Progenitor cell of endocrine pancreas (in vitro differentiated cells): Measurements from ENCODE around the gene DUSP5. TPM values are rescaled to one million over a fixed set of nuclear protein-coding genes. Genes with fewer than 3 reads are reported as not detected.

Experiments
- DNase-seq: peaks from one replicate; pipeline ENCODE4 v3.0.0; 2021; ENCODE audit warnings: low spot score; ENCODE audit not compliant: unreplicated experiment
- H3K27ac Mint-ChIP-seq: 2 replicates; pipeline ENCODE4 v1.8.0; 2021; ENCODE audit warnings: mild to moderate bottlenecking, moderate library complexity, mixed read lengths
- H3K27me3 Mint-ChIP-seq: 2 replicates; pipeline ENCODE4 v1.8.0; 2021; ENCODE audit warnings: mixed read lengths
- H3K36me3 Mint-ChIP-seq: 2 replicates; pipeline ENCODE4 v1.8.0; 2022; ENCODE audit warnings: mixed read lengths; ENCODE audit not compliant: insufficient read depth
- H3K4me1 Mint-ChIP-seq: 2 replicates; pipeline ENCODE4 v1.8.0; 2021; ENCODE audit warnings: low read depth, mixed read lengths
- H3K4me3 Mint-ChIP-seq: 2 replicates; pipeline ENCODE4 v1.8.0; 2021; ENCODE audit warnings: low read depth, mild to moderate bottlenecking, moderate library complexity, mixed read lengths
- H3K9me3 Mint-ChIP-seq: 2 replicates; pipeline ENCODE4 v1.8.0; 2021; ENCODE audit warnings: low read depth, mixed read lengths
- CTCF ChIP-seq: fragments of 200-600 bp; sonication (generic); IDR thresholded peaks from one replicate; pipeline ENCODE4 v1.5.0; 2021; ENCODE audit warnings: antibody characterized with exemption, mild to moderate bottlenecking; ENCODE audit not compliant: unreplicated experiment
- total RNA-seq: library from RNA; stranded (reverse); gene quantifications from 2 replicates; pipeline ENCODE4 v1.2.1, GENCODE V29; 2021

The DUSP5 gene
- total RNA-seq, 1 donor from 2014 or later, result 92.9 TPM

DNA sequence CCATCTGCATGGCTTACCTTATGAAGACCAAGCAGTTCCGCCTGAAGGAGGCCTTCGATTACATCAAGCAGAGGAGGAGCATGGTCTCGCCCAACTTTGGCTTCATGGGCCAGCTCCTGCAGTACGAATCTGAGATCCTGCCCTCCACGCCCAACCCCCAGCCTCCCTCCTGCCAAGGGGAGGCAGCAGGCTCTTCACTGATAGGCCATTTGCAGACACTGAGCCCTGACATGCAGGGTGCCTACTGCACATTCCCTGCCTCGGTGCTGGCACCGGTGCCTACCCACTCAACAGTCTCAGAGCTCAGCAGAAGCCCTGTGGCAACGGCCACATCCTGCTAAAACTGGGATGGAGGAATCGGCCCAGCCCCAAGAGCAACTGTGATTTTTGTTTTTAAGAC is 12.4 kb downstream of the DUSP5 start:
- no peak overlapping the region for H3K4me3 Mint-ChIP-seq
- peaks cover 53% of the 10 kb centered on the region for H3K36me3 Mint-ChIP-seq
- DNase-seq, result no peak
- H3K4me1 Mint-ChIP-seq, result peaks cover 11% of the 10 kb centered on the region
- no peaks in the 10 kb centered on the region for H3K9me3 Mint-ChIP-seq
- H3K27me3 Mint-ChIP-seq, result no peaks in the 10 kb centered on the region
- H3K27ac Mint-ChIP-seq, result peak overlapping the region; percentile 33
- no peak for TF ChIP-seq CTCF

DNA sequence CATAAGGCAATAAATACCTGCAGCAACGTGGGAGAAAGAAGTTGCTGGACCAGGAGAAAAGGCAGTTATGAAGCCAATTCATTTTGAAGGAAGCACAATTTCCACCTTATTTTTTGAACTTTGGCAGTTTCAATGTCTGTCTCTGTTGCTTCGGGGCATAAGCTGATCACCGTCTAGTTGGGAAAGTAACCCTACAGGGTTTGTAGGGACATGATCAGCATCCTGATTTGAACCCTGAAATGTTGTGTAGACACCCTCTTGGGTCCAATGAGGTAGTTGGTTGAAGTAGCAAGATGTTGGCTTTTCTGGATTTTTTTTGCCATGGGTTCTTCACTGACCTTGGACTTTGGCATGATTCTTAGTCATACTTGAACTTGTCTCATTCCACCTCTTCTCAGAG is 13.0 kb downstream of the DUSP5 start:
- no peaks in the 10 kb centered on the region for H3K9me3 Mint-ChIP-seq
- peaks cover 56% of the 10 kb centered on the region for H3K36me3 Mint-ChIP-seq
- no peak for DNase-seq
- H3K27me3 Mint-ChIP-seq, result no peaks in the 10 kb centered on the region
- no peak overlapping the region for H3K4me3 Mint-ChIP-seq
- H3K4me1 Mint-ChIP-seq, result peaks cover 11% of the 10 kb centered on the region
- no peak overlapping the region for H3K27ac Mint-ChIP-seq
- TF ChIP-seq CTCF, result no peak

DNA sequence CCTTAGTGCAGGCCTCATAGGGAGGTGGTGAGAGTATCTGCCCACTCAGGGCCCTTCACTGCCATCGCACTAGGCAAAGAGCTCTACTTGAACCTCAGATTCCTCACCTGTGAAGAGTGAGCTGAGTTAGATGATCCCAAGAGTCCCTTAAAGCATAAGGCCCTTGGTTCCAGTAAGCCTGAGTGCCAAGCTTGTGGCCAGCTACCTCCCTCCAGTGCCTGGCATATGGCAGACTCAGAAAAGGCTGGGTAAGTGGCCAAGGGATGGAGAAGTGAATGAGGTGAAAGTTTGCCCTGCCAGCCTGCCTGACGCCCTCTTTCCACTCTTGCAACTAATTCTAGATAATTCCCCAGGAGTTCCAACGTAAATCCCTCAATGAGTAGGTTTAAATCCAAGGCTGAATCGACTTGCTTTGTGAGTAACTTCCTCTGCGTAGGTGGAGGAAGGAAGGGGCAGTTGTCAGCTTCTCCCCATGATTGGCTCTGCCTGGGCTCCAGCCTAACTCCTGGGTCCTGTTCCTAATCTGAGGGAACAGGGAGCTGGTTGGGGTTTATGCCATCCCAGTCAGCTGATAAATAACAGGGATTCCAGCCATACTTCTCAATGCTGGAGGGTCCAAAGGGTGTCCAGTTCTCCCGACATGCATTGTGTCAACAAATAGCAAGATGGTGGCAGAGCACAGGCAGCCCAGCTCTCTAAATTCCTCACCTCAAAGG is 14.2 kb downstream of the DUSP5 start:
- H3K4me1 Mint-ChIP-seq, result peaks cover 11% of the 10 kb centered on the region
- peak overlapping the region; percentile 64 for H3K27ac Mint-ChIP-seq

GRCh38 chr10:110512461-110513187 is 14.9 kb downstream of the DUSP5 start:
- H3K27ac Mint-ChIP-seq, result no peak overlapping the region
- no peaks in the 10 kb centered on the region for H3K27me3 Mint-ChIP-seq
- H3K4me1 Mint-ChIP-seq, result peaks cover 11% of the 10 kb centered on the region
- H3K36me3 Mint-ChIP-seq, result peaks cover 50% of the 10 kb centered on the region
- H3K9me3 Mint-ChIP-seq, result no peaks in the 10 kb centered on the region
- no peak for TF ChIP-seq CTCF
- no peak for DNase-seq
- no peak overlapping the region for H3K4me3 Mint-ChIP-seq

More for the DNA sequence above, 14.2 kb downstream of the DUSP5 start:
- no peak for TF ChIP-seq CTCF
- DNase-seq, result no peak
- H3K36me3 Mint-ChIP-seq, result peaks cover 51% of the 10 kb centered on the region
- H3K4me3 Mint-ChIP-seq, result no peak overlapping the region
- H3K27me3 Mint-ChIP-seq, result no peaks in the 10 kb centered on the region
- no peaks in the 10 kb centered on the region for H3K9me3 Mint-ChIP-seq

DNA sequence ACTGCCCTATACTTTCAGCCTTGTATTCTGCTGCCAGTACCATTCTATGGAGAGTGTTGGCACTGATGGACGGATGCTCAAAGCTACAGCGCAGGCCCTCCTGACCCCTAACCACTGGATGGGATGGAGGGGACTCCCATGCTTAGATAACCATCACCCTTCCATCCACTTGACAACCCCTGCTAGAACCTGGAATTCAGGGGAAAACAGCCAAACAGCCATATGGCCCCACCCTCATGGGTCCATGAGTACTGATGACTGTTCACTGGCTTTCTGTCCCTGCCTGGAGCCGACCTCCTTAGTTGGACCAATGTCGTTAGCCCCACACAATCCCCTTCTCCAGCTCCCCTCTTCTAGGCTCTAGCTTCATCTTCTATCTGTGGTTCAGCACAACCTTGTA is 16.2 kb downstream of the DUSP5 start:
- DNase-seq, result no peak
- no peak overlapping the region for H3K4me3 Mint-ChIP-seq

More for the DNA sequence above, 16.2 kb downstream of the DUSP5 start:
- Mint-ChIP-seq H3K9me3 (no peaks in the 10 kb centered on the region), H3K27ac (peak overlapping the region; percentile 59), H3K4me1 (peaks cover under 1% of the 10 kb centered on the region), H3K36me3 (peaks cover 40% of the 10 kb centered on the region), H3K27me3 (no peaks in the 10 kb centered on the region)
- no peak for TF ChIP-seq CTCF
